IPS-15b (cell line): ENCODE data around the gene TARP.

Source experiments
- H3K27me3 ChIP-seq: one replicate; pipeline ENCODE4 v1.6.1; 2013; ENCODE audit warnings: low read length; ENCODE audit not compliant: control insufficient read depth, insufficient read depth
- H3K36me3 ChIP-seq: one replicate; pipeline ENCODE4 v1.6.1; 2013; ENCODE audit warnings: low read length; ENCODE audit not compliant: control insufficient read depth, insufficient read depth
- H3K4me1 ChIP-seq: one replicate; pipeline ENCODE4 v1.6.1; 2013; ENCODE audit warnings: mild to moderate bottlenecking, low read length; ENCODE audit not compliant: control insufficient read depth, insufficient read depth
- H3K4me3 ChIP-seq: one replicate; pipeline ENCODE4 v1.5.1; 2013; ENCODE audit warnings: low read depth, low read length
- H3K9ac ChIP-seq: one replicate; pipeline ENCODE4 v1.6.1; 2013; ENCODE audit warnings: low read depth, mild to moderate bottlenecking, low read length
- H3K9me3 ChIP-seq: one replicate; pipeline ENCODE4 v1.6.1; 2013; ENCODE audit warnings: mild to moderate bottlenecking, low read length; ENCODE audit not compliant: control insufficient read depth, insufficient read depth

The TARP gene

DNA sequence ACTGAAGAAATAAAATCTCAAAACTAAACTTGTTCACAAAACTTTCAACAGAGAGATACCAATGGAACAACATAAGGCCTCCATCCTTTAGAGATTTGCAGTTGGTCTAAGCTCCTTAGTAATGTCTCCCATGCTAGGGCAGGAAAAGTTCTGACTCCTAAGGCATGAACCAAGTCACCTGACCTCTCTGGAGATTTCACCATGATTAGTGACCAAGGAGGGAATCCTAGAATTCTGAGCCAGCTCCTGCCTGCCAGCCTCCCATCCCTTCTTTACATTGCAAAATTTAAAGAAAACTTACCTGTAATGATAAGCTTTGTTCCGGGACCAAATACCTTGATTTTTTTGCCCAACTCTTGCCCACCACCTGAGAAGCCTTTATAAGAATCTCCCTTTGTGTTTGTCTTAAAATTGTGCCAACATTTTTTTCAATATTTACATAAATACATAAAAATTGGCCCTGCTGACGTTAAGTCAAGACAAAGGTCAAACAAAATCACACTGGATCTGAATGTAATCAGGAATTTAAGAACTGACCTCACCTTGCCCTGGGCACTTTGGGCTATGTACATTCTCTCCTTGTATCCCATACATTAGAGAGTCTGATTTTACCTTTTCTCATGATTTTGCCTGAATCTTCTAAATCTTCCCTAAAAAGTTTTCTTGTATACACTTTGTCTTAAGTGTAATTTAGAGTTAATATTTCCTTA, at the start of gene TARP:
Gene TARP, minus strand, starts transcription at position 351 of the 710 bp plus-strand sequence.
- H3K36me3 ChIP-seq, result no peaks in the 10 kb centered on the region
- no peak within 1 kb of the TSS for H3K9ac ChIP-seq
- H3K27me3 ChIP-seq, result no peaks in the 10 kb centered on the region
- H3K9me3 ChIP-seq, result no peaks in the 10 kb centered on the region
- H3K4me1 ChIP-seq, result no peaks in the 10 kb centered on the region
- no peak within 1 kb of the TSS for H3K4me3 ChIP-seq

- Histone ChIP-seq H3K4me3 (no peak overlapping the region), H3K27me3 (no peaks in the 10 kb centered on the region), H3K4me1 (peaks cover 14% of the 10 kb centered on the region), H3K9ac (no peak overlapping the region), H3K9me3 (no peaks in the 10 kb centered on the region), H3K36me3 (no peaks in the 10 kb centered on the region)
These were observed 49.7 kb upstream of the TARP start for GRCh38 chr7:38323156-38323555.

DNA sequence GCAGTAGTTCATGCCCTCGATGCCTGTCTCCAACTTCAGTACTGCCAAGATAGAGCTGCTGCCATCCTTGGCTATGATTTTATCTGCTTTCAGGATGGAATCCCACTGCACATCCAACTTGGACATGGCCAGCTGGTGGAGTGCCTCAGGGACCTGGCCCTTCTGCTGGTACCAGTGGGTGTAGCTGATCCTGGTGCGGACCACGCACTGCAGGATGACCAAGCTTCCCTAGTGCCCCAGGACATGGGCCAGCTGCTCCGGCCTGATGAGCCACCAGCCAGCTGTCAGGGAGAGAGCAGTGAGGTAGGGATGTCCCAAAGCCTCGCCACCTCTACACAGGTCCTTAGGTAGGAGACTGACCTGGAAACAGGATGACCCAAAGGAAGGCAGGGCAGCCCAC, 49.0 kb upstream of the TARP start:
- Histone ChIP-seq H3K9me3 (no peaks in the 10 kb centered on the region), H3K9ac (no peak overlapping the region), H3K36me3 (no peaks in the 10 kb centered on the region), H3K4me1 (peaks cover 12% of the 10 kb centered on the region), H3K27me3 (no peaks in the 10 kb centered on the region), H3K4me3 (no peak overlapping the region)

DNA sequence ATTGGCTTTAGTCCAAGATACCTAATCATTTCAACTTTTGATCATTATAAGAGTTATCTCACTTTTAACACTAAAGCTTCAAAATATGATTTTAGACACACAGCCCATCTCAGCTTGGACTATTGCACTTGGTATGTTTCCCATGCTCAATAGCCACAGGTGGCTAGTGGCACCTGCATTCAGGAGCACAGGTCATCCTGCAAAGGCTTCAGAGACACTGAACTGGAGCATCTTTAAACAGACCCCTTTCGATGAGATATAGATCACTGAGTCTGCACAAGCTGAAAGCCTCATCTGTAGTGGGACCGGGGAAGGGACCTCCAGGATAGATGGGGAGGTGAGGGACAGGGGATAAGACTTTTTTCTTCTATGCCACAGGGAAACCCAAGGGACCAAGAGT, 48.5 kb upstream of the TARP start:
- Histone ChIP-seq H3K9ac (no peak overlapping the region), H3K27me3 (no peaks in the 10 kb centered on the region), H3K9me3 (no peaks in the 10 kb centered on the region), H3K4me3 (no peak overlapping the region), H3K4me1 (peaks cover 10% of the 10 kb centered on the region), H3K36me3 (no peaks in the 10 kb centered on the region)

DNA sequence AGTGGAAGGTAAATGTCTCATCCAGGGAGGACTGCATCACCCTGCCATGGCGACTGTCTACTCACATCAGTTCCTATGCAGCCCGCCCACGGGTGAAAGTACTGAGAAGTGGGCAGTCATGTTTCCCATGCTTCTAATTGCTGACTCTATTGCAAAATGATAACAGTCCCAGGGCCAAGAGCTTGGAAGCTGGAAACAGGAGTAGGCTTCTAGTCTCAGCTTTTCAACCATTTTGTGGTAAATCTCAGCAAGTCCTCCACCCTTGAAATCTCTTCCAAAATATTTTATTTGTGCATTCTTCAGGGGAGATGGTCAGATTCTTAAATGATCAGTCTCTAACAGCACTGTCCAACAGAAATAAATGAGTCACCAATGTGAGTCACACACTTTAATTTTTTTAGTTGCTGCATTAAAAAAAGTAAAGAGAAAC, 48.1 kb upstream of the TARP start:
- no peaks in the 10 kb centered on the region for H3K36me3 ChIP-seq
- peaks cover 6% of the 10 kb centered on the region for H3K4me1 ChIP-seq
- H3K4me3 ChIP-seq, result no peak overlapping the region
- no peaks in the 10 kb centered on the region for H3K9me3 ChIP-seq
- H3K27me3 ChIP-seq, result no peaks in the 10 kb centered on the region
- no peak overlapping the region for H3K9ac ChIP-seq

DNA sequence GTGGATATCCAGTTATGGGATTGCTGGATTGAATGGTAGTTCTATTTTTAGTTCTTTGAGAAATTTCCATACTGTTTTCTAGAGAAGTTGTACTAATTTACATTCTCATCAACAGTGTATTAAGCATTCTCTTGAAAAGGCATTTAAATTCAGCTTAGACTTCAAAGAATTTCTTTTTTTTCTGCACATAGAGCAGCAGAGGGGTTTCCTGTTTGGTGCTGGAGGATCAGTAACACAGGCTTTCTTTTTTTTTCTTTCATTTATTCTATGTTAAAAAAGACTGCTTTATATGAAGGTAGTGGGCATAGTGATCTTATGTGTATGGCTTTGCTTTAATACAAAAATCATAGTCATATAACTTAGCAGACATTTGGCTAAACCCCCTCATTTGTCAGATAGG, 47.6 kb upstream of the TARP start:
- Histone ChIP-seq H3K4me1 (peaks cover 6% of the 10 kb centered on the region), H3K4me3 (no peak overlapping the region), H3K9ac (no peak overlapping the region), H3K9me3 (no peaks in the 10 kb centered on the region), H3K27me3 (no peaks in the 10 kb centered on the region), H3K36me3 (no peaks in the 10 kb centered on the region)

DNA sequence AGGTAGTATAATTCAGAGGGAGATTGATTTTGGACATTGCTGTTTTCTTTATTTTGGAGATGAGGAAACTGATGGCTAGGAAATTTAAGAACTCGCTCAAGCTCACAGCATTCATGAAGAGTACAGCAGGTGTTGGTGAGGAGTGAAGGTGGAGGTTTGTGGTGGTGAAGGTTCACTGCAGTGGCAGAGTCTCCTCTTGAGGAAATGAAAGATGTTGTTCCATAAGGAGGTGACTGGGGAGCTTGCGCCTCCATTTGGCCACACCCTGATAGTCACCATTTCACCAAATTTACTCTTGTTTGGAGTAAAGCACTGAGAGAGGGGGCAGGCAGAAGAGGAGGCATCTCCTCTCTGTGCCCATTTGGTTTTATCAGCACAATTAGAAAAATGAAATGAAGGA, 46.4 kb upstream of the TARP start:
- H3K4me1 ChIP-seq, result peaks cover 6% of the 10 kb centered on the region
- H3K9me3 ChIP-seq, result no peaks in the 10 kb centered on the region
- H3K4me3 ChIP-seq, result no peak overlapping the region
- H3K27me3 ChIP-seq, result no peaks in the 10 kb centered on the region
- H3K9ac ChIP-seq, result no peak overlapping the region
- H3K36me3 ChIP-seq, result no peaks in the 10 kb centered on the region

DNA sequence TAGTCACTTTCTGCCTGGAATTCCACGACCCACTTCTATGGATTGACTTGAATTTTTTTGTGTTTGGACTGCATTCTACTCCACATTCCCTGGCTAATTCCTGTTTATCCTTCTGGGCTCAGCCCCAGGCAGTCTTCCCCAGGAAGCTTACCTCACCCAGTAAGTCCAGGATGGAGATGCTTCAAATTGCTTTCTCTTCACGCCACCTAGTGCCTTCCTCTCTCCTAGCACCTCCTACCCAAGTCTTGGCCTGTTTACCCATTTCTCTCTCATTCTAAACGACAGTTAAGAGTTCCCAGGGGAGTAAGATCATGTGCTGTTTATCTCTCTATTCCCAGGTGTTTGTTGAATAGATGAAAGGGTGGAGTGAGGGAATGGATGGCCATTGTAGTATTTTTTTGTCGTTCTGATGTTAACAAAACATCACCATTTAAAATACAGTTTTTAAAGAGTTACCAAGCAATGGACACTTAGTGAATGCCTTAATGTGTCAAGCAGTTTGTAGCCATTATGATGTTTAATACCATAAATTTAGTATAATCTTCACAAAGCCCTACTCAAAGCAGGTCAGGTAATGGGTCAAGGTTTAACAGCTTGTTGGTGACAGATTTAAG, 45.5 kb upstream of the TARP start:
- Histone ChIP-seq H3K9me3 (no peaks in the 10 kb centered on the region), H3K9ac (no peak overlapping the region), H3K4me1 (peaks cover 6% of the 10 kb centered on the region), H3K4me3 (no peak overlapping the region), H3K27me3 (no peaks in the 10 kb centered on the region), H3K36me3 (no peaks in the 10 kb centered on the region)

- H3K9ac ChIP-seq, result no peak overlapping the region
These were observed 44.8 kb upstream of the TARP start for GRCh38 chr7:38318241-38318640.

GRCh38 chr7:38317515-38317914, 44.1 kb upstream of the TARP start:
- H3K4me3 ChIP-seq, result no peak overlapping the region
- H3K36me3 ChIP-seq, result no peaks in the 10 kb centered on the region
- no peaks in the 10 kb centered on the region for H3K27me3 ChIP-seq
- no peak overlapping the region for H3K9ac ChIP-seq
- H3K4me1 ChIP-seq, result peaks cover 6% of the 10 kb centered on the region
- H3K9me3 ChIP-seq, result no peaks in the 10 kb centered on the region

More at GRCh38 chr7:38318241-38318640, 44.8 kb upstream of the TARP start:
- no peak overlapping the region for H3K4me3 ChIP-seq
- peaks cover 6% of the 10 kb centered on the region for H3K4me1 ChIP-seq
- H3K27me3 ChIP-seq, result no peaks in the 10 kb centered on the region
- no peaks in the 10 kb centered on the region for H3K9me3 ChIP-seq
- H3K36me3 ChIP-seq, result no peaks in the 10 kb centered on the region

DNA sequence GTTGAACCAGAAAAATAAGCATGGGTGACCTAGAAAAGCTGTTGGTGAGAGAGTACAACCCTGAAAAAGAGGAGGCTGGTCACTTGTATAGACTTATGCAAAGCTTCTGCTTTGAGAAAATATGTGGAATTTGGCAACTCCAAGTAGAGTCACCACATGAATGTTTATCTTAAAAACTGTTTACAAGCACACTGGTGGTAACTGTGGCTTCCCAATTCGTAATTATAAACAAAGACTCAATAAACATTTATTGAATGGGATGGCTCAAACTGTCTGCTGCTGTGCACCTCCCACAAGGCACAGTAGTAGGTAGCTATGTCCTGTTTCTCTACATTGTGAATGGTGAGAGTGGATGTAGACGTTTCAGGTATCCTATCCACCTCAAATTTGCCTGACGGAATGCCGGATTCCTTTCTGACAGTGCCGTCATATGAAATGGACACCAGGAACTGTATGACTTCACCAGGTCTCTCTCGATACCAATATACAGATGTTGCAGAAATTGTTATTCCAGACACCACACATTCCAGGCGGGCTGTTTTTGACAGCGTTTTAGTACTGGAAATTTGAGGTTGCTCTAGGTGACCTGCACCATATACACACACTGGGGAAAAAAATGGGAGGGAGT, 43.4 kb upstream of the TARP start:
- Histone ChIP-seq H3K36me3 (no peaks in the 10 kb centered on the region), H3K9ac (no peak overlapping the region), H3K4me1 (peaks cover 6% of the 10 kb centered on the region), H3K27me3 (no peaks in the 10 kb centered on the region), H3K4me3 (no peak overlapping the region), H3K9me3 (no peaks in the 10 kb centered on the region)

GRCh38 chr7:38315410-38315809, 42.0 kb upstream of the TARP start:
- no peak overlapping the region for H3K4me3 ChIP-seq
- H3K9ac ChIP-seq, result no peak overlapping the region
- H3K4me1 ChIP-seq, result peaks cover 6% of the 10 kb centered on the region
- H3K9me3 ChIP-seq, result no peaks in the 10 kb centered on the region
- no peaks in the 10 kb centered on the region for H3K27me3 ChIP-seq
- H3K36me3 ChIP-seq, result no peaks in the 10 kb centered on the region
